CD14-positive monocyte (primary cell): ENCODE results near the gene SUCO. TPM values are rescaled to one million over a fixed set of nuclear protein-coding genes. Genes with fewer than 3 reads are reported as not detected.

Source experiments
- DNase-seq, 3 donors: peaks; one replicate each; pipeline ENCODE4 v3.0.0-alpha.2; 2011 to 2022
- H2AFZ ChIP-seq: 2 replicates; pipeline ENCODE4 v1.6.0; 2012; ENCODE audit warnings: mild to moderate bottlenecking, low read depth, low read length, inconsistent platforms; ENCODE audit not compliant: insufficient read depth, poor library complexity, severe bottlenecking
- H3K27ac ChIP-seq, 2 donors: 1 replicate in 1 of 2; 2 replicates in 1 of 2; pipeline ENCODE4 v1.5.1; 2012 to 2013; ENCODE audit warnings: low read length in 2 of 2, control low read depth in 1 of 2, inconsistent platforms in 1 of 2, low read depth in 1 of 2, mild to moderate bottlenecking in 1 of 2
- H3K27me3 ChIP-seq, 2 donors: one replicate each; pipeline versions ENCODE4 v1.6.0 to v1.6.1; 2011 to 2013; ENCODE audit warnings: low read length in 2 of 2; ENCODE audit not compliant: control insufficient read depth in 2 of 2, insufficient read depth in 2 of 2
- H3K36me3 ChIP-seq, 2 donors: replicated peaks in 1 of 2; 1 replicate in 1 of 2; 2 replicates in 1 of 2; pipeline versions ENCODE4 v1.5.1 to v1.6.1; 2012 to 2013; ENCODE audit warnings: low read length in 2 of 2, control low read depth in 1 of 2, inconsistent platforms in 1 of 2, mild to moderate bottlenecking in 1 of 2; ENCODE audit not compliant: insufficient read depth in 2 of 2, control insufficient read depth in 1 of 2
- H3K4me1 ChIP-seq, 2 donors: 1 replicate in 1 of 2; 2 replicates in 1 of 2; pipeline versions ENCODE4 v1.5.1 to v1.6.1; 2012 to 2013; ENCODE audit warnings: low read length in 2 of 2, control low read depth in 1 of 2, inconsistent platforms in 1 of 2, mild to moderate bottlenecking in 1 of 2, moderate library complexity in 1 of 2; ENCODE audit not compliant: insufficient read depth in 2 of 2, control insufficient read depth in 1 of 2
- H3K4me2 ChIP-seq: replicated peaks from 2 replicates; pipeline ENCODE3; 2012; ENCODE audit warnings: low read length, moderate library complexity, mild to moderate bottlenecking; ENCODE audit not compliant: poor library complexity, severe bottlenecking; ENCODE audit errors: extremely low read depth
- H3K4me3 ChIP-seq, 3 experiments: fragments of 200-600 bp in 1 of 3; sonication (generic) in 1 of 3; replicated peaks in 1 of 3; 1 replicate in 2 of 3; 2 replicates in 1 of 3; pipeline ENCODE4 v1.5.1; 2011 to 2013; ENCODE audit warnings: low read length in 3 of 3, mild to moderate bottlenecking in 3 of 3, control low read depth in 2 of 3, low read depth in 2 of 3, inconsistent platforms in 1 of 3, moderate library complexity in 1 of 3
- H3K79me2 ChIP-seq: 2 replicates; pipeline ENCODE4 v1.6.0; 2012; ENCODE audit warnings: mild to moderate bottlenecking, control low read depth, inconsistent platforms, low read length, moderate library complexity; ENCODE audit not compliant: insufficient read depth
- H3K9ac ChIP-seq: 2 replicates; pipeline ENCODE4 v1.6.0; 2017; ENCODE audit warnings: low read length, mild to moderate bottlenecking; ENCODE audit not compliant: insufficient read depth, poor library complexity, severe bottlenecking
- H3K9me3 ChIP-seq, 2 donors: replicated peaks in 1 of 2; 1 replicate in 1 of 2; 2 replicates in 1 of 2; pipeline versions ENCODE4 v1.5.1 to v1.6.1; 2012 to 2013; ENCODE audit warnings: low read length in 2 of 2, control low read depth in 1 of 2; ENCODE audit not compliant: control insufficient read depth in 1 of 2, insufficient read depth in 1 of 2
- H4K20me1 ChIP-seq: 2 replicates; pipeline ENCODE4 v1.6.0; 2012; ENCODE audit warnings: mild to moderate bottlenecking, low read length, control low read depth, moderate library complexity; ENCODE audit not compliant: insufficient read depth
- H3K27ac Mint-ChIP-seq, 7 donors: one replicate each; pipeline ENCODE4 v1.8.0; 2020; ENCODE audit warnings: mild to moderate bottlenecking in 7 of 7, mixed read lengths in 7 of 7, moderate library complexity in 6 of 7, inconsistent platforms in 2 of 7
- H3K27me3 Mint-ChIP-seq, 3 donors: one replicate each; pipeline ENCODE4 v1.8.0; 2021 to 2022; ENCODE audit warnings: low read depth in 3 of 3, mild to moderate bottlenecking in 3 of 3, mixed read lengths in 3 of 3, moderate library complexity in 3 of 3, inconsistent platforms in 1 of 3
- H3K36me3 Mint-ChIP-seq, 2 donors: one replicate each; pipeline ENCODE4 v1.8.0; 2020; ENCODE audit warnings: mixed read lengths in 2 of 2, inconsistent platforms in 1 of 2, mild to moderate bottlenecking in 1 of 2
- H3K4me1 Mint-ChIP-seq: one replicate; pipeline ENCODE4 v1.8.0; 2020; ENCODE audit warnings: mild to moderate bottlenecking, mixed read lengths
- H3K4me3 Mint-ChIP-seq, 2 donors: one replicate each; pipeline ENCODE4 v1.8.0; 2020; ENCODE audit warnings: mild to moderate bottlenecking in 2 of 2, mixed read lengths in 2 of 2, moderate library complexity in 1 of 2
- H3K9me3 Mint-ChIP-seq, 7 donors: one replicate each; pipeline ENCODE4 v1.8.0; 2020 to 2022; ENCODE audit warnings: mixed read lengths in 7 of 7, mild to moderate bottlenecking in 6 of 7, moderate library complexity in 6 of 7, inconsistent platforms in 2 of 7
- CTCF ChIP-seq: fragments of 200-600 bp; IDR thresholded peaks from one replicate; pipeline ENCODE4 v1.8.0; 2022; ENCODE audit warnings: antibody characterized with exemption, mild to moderate bottlenecking
- WGBS: methylation state at CpG from one replicate; pipeline ENCODE4 v1.1.5; 2013; ENCODE audit warnings: missing lambda C conversion rate; ENCODE audit not compliant: insufficient coverage; 5-methylcytosine and 5-hydroxymethylcytosine counted together
- intact Hi-C, 2 donors: fragments of 100-400 bp; cut with micrococcal nuclease; formaldehyde crosslinking; loops; one replicate each; pipeline versions ENCODE4 v1.15.0 to v1.15.1; 2023
- polyA plus RNA-seq, 3 donors: library from polyadenylated mRNA; depleted of rRNA in 1 of 3; unstranded in 2 of 3; stranded (reverse) in 1 of 3; fragments of 300-500 nt in 2 of 3; fragments of >200 nt in 1 of 3; fragmentation: Illumina TruSeq in 2 of 3; gene quantifications; 1 replicate in 2 of 3; 2 replicates in 1 of 3; pipeline ENCODE4 v1.2.3, GENCODE V29; 2012 to 2021

The SUCO gene
- polyA plus RNA-seq, 3 donors: 6.8 to 8.5 (median 6.8) TPM

GRCh38 chr1:172640111-172640510 lies 107.2 kb downstream of the SUCO start:
- H3K36me3 Mint-ChIP-seq: no peaks in the 10 kb centered on the region
- no peak overlapping the region for H3K4me3 Mint-ChIP-seq
- no peaks in the 10 kb centered on the region for H3K27me3 Mint-ChIP-seq
- no peak for DNase-seq
- Histone ChIP-seq H3K4me1 (peaks cover 14 to 15% of the 10 kb centered on the region in 2 donors), H3K4me2 (no peak overlapping the region), H3K4me3 (no peak overlapping the region), H3K9ac (no peak overlapping the region), H2AFZ (no peak overlapping the region), H3K9me3 (no peaks in the 10 kb centered on the region), H3K27me3 (no peaks in the 10 kb centered on the region), H3K79me2 (no peaks in the 10 kb centered on the region), H3K27ac (no peak overlapping the region), H3K36me3 (no peaks in the 10 kb centered on the region), H4K20me1 (no peaks in the 10 kb centered on the region)
- TF ChIP-seq CTCF: no peak
- H3K4me1 Mint-ChIP-seq: peaks cover 27% of the 10 kb centered on the region
- peak overlapping the region in 1 of 7 donors; percentile 4 for H3K27ac Mint-ChIP-seq
- WGBS: 61% methylated on average over 6 of the region's 8 CpGs
- H3K9me3 Mint-ChIP-seq: peaks cover 0 to 6% (median 3%) of the 10 kb centered on the region in 7 donors
- intact Hi-C loops: no loop called here

GRCh38 chr1:172641492-172641891 lies 108.5 kb downstream of the SUCO start:
- peaks cover 0 to 2% (median 0%) of the 10 kb centered on the region in 3 donors for H3K27me3 Mint-ChIP-seq
- no peak overlapping the region for H3K4me3 Mint-ChIP-seq
- H3K27ac ChIP-seq: no peak overlapping the region
- peaks cover 28% of the 10 kb centered on the region for H3K4me1 Mint-ChIP-seq
- no peak for DNase-seq
- 100% methylated on average over 4 of the region's 5 CpGs for WGBS
- H3K36me3 Mint-ChIP-seq: no peaks in the 10 kb centered on the region
- no peak overlapping the region for H2AFZ ChIP-seq
- no peaks in the 10 kb centered on the region for H3K36me3 ChIP-seq
- H3K9ac ChIP-seq: no peak overlapping the region
- TF ChIP-seq CTCF: no peak
- H3K27ac Mint-ChIP-seq: no peak overlapping the region
- intact Hi-C loops: no loop called here
- no peaks in the 10 kb centered on the region for H3K27me3 ChIP-seq
- no peak overlapping the region for H3K4me2 ChIP-seq
- H4K20me1 ChIP-seq: no peaks in the 10 kb centered on the region
- no peaks in the 10 kb centered on the region for H3K9me3 ChIP-seq
- no peak overlapping the region for H3K4me3 ChIP-seq
- H3K4me1 ChIP-seq: peaks cover 14 to 15% of the 10 kb centered on the region in 2 donors
- H3K79me2 ChIP-seq: no peaks in the 10 kb centered on the region
- peaks cover 0 to 3% (median 0%) of the 10 kb centered on the region in 7 donors for H3K9me3 Mint-ChIP-seq
